PC-3 (cell line): Measurements from ENCODE around the gene SUGCT.

ENCODE experiments used
- CTCF ChIP-seq: fragments of 300-600 bp; sonication (generic); conservative IDR thresholded peaks from 2 replicates; pipeline ENCODE4 v1.5.1; 2017; ENCODE audit warnings: antibody characterized with exemption, low read depth, mild to moderate bottlenecking, low read length
- EZH2 ChIP-seq: fragments of 300-600 bp; sonication (generic); IDR thresholded peaks from one replicate; pipeline ENCODE4 v1.6.1; 2017; ENCODE audit warnings: antibody characterized with exemption, mild to moderate bottlenecking, low read length; ENCODE audit not compliant: unreplicated experiment
- EZH2phosphoT487 ChIP-seq: fragments of 300-600 bp; sonication (generic); IDR thresholded peaks from 2 replicates; pipeline ENCODE4 v1.6.1; 2018; ENCODE audit warnings: mild to moderate bottlenecking, antibody characterized with exemption, low read length, borderline replicate concordance

GRCh38 chr7:40516376-40516775, 381.6 kb downstream of the SUGCT start:
- no peak for TF ChIP-seq CTCF
- no peak for TF ChIP-seq EZH2phosphoT487
- TF ChIP-seq EZH2 = no peak
